Measurements from ENCODE around the gene NUP42.

NUP42 gene, protein sequence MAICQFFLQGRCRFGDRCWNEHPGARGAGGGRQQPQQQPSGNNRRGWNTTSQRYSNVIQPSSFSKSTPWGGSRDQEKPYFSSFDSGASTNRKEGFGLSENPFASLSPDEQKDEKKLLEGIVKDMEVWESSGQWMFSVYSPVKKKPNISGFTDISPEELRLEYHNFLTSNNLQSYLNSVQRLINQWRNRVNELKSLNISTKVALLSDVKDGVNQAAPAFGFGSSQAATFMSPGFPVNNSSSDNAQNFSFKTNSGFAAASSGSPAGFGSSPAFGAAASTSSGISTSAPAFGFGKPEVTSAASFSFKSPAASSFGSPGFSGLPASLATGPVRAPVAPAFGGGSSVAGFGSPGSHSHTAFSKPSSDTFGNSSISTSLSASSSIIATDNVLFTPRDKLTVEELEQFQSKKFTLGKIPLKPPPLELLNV

DNA sequence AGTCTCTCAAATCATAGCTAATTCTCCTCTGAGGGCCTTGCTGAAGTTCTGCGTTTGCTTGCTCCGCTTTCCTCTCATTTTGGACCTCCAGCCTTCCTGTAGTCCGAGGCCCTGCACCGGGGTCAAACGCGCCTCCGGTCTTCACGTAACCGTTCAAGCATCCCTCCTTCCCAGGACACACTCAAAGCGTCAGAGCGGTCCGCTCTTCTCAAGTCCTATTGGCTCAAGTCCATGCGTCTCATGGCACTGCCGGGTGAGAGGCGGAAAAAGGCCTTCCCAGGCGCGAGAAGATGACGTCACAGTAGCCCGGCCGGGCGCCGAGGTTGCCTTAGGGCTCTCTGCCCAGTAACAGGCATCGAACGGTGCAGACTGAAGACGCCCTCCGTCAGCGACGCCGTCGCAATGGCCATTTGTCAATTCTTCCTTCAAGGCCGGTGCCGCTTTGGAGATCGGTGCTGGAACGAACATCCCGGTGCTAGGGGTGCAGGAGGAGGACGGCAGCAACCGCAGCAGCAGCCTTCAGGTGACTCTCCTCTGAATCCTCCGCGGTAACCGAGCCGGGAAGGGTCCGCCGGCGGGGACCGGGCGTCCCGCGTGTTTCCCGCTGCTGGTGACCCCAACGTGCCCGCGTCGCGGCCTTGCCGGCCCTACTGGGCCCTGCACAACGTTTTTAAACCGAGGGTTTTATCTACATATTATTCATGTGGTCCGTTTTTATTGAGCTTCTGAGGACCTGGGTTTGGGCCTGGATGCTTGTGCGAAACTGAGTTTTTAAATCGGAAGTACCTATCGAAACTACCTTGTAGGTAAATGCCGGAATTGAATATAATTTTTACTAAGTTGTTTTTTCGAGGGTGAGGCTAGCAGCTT is at the start of gene NUP42:
Gene NUP42 (plus strand): TSS at position 365 of the 870 bp plus-strand sequence. CDS start 38 bp downstream, at position 403.
- Histone ChIP-seq H3K4me3 (ENCODE audit: low read depth, low read length) (peak within 1 kb of the TSS; percentile 99), H3K36me3 (peaks cover 32% of the 10 kb centered on the region), H3K27ac (peak within 1 kb of the TSS; percentile 94), H3K27me3 (ENCODE audit: insufficient read depth, low read depth, severe bottlenecking) (no peaks in the 10 kb centered on the region), H3K9me3 (ENCODE audit: severe bottlenecking) (no peaks in the 10 kb centered on the region)
- DNase-seq, result peak; percentile 98
- TF ChIP-seq, protein P1, sequence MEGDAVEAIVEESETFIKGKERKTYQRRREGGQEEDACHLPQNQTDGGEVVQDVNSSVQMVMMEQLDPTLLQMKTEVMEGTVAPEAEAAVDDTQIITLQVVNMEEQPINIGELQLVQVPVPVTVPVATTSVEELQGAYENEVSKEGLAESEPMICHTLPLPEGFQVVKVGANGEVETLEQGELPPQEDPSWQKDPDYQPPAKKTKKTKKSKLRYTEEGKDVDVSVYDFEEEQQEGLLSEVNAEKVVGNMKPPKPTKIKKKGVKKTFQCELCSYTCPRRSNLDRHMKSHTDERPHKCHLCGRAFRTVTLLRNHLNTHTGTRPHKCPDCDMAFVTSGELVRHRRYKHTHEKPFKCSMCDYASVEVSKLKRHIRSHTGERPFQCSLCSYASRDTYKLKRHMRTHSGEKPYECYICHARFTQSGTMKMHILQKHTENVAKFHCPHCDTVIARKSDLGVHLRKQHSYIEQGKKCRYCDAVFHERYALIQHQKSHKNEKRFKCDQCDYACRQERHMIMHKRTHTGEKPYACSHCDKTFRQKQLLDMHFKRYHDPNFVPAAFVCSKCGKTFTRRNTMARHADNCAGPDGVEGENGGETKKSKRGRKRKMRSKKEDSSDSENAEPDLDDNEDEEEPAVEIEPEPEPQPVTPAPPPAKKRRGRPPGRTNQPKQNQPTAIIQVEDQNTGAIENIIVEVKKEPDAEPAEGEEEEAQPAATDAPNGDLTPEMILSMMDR (IDR thresholded peaks at IDR 0.05; ENCODE audit: low read depth, low read length), result no peak

DNA sequence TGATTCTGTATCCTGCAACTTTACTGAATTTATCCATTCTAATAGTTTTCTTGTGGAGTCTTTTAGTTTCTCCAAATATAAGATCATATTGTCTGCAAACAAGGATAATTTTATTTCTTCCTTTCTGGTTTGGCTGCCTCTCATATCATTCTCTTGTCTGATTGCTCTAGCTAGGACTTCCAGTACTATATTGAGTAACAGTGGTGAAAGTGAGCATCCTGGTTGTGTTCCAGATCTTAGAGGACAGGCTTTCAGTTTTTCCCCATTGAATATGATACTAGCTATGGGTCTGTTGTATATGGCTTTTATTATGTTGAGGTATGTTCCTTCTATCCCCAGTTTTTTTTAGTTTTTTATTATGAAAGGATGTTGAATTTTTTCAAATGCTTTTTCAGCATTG is 48.1 kb upstream of the NUP42 start:
- Histone ChIP-seq H3K27ac (no peak overlapping the region), H3K4me3 (ENCODE audit: low read depth, low read length) (no peak overlapping the region), H3K27me3 (ENCODE audit: insufficient read depth, low read depth, severe bottlenecking) (no peaks in the 10 kb centered on the region), H3K36me3 (peaks cover 6% of the 10 kb centered on the region), H3K9me3 (ENCODE audit: severe bottlenecking) (peaks cover 4% of the 10 kb centered on the region)
- DNase-seq, result no peak
- TF ChIP-seq, protein P1 (IDR thresholded peaks at IDR 0.05; ENCODE audit: low read depth, low read length), result no peak

DNA sequence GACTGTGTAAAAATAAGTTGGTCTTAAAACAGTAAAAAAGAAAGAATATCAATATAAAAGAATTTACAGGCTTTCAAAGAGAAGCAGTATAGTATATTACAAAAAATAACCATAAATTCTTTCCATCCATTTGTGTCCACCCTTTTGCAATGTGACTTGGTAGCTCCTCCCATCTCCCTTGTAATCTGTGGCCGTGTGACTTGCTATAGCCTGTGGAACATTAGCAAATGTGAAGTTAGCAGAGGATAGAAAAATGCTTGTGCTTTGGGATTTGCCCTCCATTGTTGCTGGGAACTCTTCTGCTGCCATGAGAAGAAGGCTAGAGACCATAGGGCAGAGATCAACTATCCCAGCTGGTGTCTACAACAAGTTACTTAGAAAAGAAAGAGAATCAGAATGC is 46.1 kb upstream of the NUP42 start:
- TF ChIP-seq, protein P1 (IDR thresholded peaks at IDR 0.05; ENCODE audit: low read depth, low read length), result no peak
- H3K9me3 ChIP-seq (ENCODE audit: severe bottlenecking), result peaks cover 4% of the 10 kb centered on the region
- DNase-seq, result no peak
- H3K27ac ChIP-seq, result no peak overlapping the region
- H3K36me3 ChIP-seq, result no peaks in the 10 kb centered on the region; the same call in 1 of the 2 replicates
- H3K4me3 ChIP-seq (ENCODE audit: low read depth, low read length), result no peak overlapping the region
- no peaks in the 10 kb centered on the region for H3K27me3 ChIP-seq (ENCODE audit: insufficient read depth, low read depth, severe bottlenecking)

DNA sequence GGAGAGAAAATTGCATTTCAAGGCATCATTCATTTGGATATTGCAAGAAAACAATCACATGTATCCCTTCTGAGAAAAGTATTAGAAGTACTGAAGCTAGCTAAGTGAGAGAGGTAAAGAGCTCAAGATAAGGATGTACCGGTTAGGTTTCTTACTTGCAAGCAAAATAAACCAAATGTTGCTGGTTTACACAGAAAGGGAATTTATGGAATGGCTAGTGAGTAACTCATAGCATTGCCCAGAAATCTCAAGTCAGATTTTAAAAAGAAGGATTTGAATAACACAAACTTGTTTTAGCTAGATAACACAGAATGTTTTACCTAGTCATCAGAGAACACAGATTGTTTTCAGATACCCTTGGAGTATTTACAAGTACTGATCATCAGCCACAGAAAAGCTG is 45.6 kb upstream of the NUP42 start:
- Histone ChIP-seq H3K27me3 (ENCODE audit: insufficient read depth, low read depth, severe bottlenecking) (no peaks in the 10 kb centered on the region), H3K27ac (no peak overlapping the region), H3K4me3 (ENCODE audit: low read depth, low read length) (no peak overlapping the region), H3K9me3 (ENCODE audit: severe bottlenecking) (peaks cover 4% of the 10 kb centered on the region), H3K36me3 (peaks cover 3% of the 10 kb centered on the region)
- TF ChIP-seq, protein P1 (IDR thresholded peaks at IDR 0.05; ENCODE audit: low read depth, low read length), result no peak
- DNase-seq, result no peak

DNA sequence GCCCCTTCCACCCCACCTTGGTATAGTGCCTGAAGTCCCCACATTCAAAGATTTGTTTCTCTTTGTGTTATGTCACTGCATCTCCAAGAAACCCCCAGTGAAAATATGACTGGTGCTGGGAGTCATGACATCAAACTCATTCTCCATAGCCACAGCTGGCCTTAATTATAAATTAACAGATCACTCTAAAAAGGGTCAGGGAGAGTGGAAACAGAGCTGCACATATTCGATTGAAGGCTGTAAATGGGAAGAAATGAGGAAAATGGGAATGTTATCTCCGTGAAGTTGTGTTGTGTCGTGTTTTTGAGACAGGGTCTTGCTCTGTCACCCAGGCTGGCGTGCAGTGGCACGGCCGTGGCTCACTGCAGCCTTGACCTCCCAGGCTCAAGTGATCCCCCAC is 24.2 kb upstream of the NUP42 start:
- no peak for DNase-seq
- Histone ChIP-seq H3K27me3 (ENCODE audit: insufficient read depth, low read depth, severe bottlenecking) (no peaks in the 10 kb centered on the region), H3K36me3 (peaks cover 11% of the 10 kb centered on the region), H3K9me3 (ENCODE audit: severe bottlenecking) (no peaks in the 10 kb centered on the region), H3K27ac (no peak overlapping the region), H3K4me3 (ENCODE audit: low read depth, low read length) (no peak overlapping the region)
- TF ChIP-seq, protein P1 (IDR thresholded peaks at IDR 0.05; ENCODE audit: low read depth, low read length), result no peak
